ENCODE results near the gene IGFL2. TPM values are rescaled to one million over a fixed set of nuclear protein-coding genes. Genes with fewer than 3 reads are reported as not detected.

Gene IGFL2
- polyA plus RNA-seq, 3 donors = not detected

DNA sequence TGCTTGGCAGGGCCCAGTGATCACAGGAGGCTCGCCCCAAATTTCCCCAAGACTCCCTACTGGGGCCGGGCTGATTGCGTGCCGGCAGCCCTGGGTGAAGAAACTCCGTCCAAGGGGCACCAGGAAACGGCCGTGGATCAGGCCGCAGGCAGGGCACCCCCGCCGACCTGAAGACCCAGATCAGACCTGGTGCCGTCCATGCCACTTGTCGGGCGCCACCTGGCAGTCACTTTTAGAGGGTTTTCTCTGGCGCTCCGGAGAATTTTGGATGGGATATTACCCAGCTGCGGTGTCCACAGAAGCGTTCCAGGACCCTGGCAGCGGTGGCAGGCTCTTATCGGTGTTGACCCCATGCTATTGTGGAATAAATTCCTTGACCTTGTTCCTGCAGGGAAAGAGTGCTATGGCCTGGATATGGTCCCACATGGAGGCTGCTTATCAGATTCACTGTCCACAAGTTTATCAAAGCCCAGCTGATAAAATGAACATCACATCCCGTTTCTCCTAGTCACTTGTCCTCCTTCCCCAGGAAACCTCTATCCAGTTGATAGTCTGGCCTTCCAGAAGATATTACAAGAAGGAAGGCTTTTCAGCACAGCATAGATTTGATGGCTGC is 38.2 kb downstream of the IGFL2 start:
- H3K4me3 Mint-ChIP-seq = no peak overlapping the region
- H3K27ac Mint-ChIP-seq = peak overlapping the region in 1 of 7 donors; percentile 53

DNA sequence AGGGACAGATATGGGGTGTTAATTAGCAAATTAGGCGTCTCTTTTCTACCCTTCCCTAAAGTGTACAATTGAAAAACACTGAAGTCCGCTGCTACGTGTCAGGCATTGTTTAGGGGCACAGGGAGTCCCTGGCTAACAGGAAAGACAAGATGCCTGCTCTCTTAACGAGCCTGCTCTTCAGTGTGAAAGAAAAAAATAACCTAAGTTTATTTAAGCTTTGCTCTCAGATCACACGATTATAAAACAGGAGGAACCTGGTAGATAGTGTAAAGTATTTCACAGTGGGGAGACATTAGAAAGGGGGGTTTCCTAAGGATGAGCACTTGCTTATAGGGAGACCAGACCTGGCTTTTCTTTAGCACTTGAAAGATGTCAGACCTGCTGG is 38.7 kb downstream of the IGFL2 start:
- Mint-ChIP-seq H3K27ac (peak overlapping the region in 1 of 7 donors; percentile 53), H3K4me1 (peaks cover 20% of the 10 kb centered on the region), H3K9me3 (peaks cover 0 to 3% (median 0%) of the 10 kb centered on the region in 7 donors), H3K27me3 (ENCODE audit: low read depth in 3 of 3) (peaks cover 17 to 24% (median 22%) of the 10 kb centered on the region in 3 donors), H3K4me3 (no peak overlapping the region), H3K36me3 (no peaks in the 10 kb centered on the region)
- Histone ChIP-seq H4K20me1 (ENCODE audit: insufficient read depth, low read length) (no peaks in the 10 kb centered on the region), H3K4me1 (ENCODE audit: control insufficient read depth in 1 of 2, insufficient read depth in 2 of 2, low read length in 2 of 2) (peaks cover 12 to 15% of the 10 kb centered on the region in 2 donors), H3K4me2 (replicated peaks; ENCODE audit: extremely low read depth, low read length, poor library complexity, severe bottlenecking) (no peak overlapping the region), H3K27ac (ENCODE audit: low read depth in 1 of 2, low read length in 2 of 2) (no peak overlapping the region), H3K27me3 (ENCODE audit: control insufficient read depth in 2 of 2, insufficient read depth in 2 of 2, low read length in 2 of 2) (peaks cover 2 to 4% of the 10 kb centered on the region in 2 donors), H3K79me2 (ENCODE audit: insufficient read depth, low read length) (no peaks in the 10 kb centered on the region), H2AFZ (ENCODE audit: insufficient read depth, low read depth, low read length, poor library complexity, severe bottlenecking) (no peak overlapping the region), H3K4me3 (replicated peaks in 1 of 3; ENCODE audit: low read depth in 2 of 3, low read length in 3 of 3) (no peak overlapping the region), H3K36me3 (replicated peaks in 1 of 2; ENCODE audit: control insufficient read depth in 1 of 2, insufficient read depth in 2 of 2, low read length in 2 of 2) (no peaks in the 10 kb centered on the region), H3K9me3 (replicated peaks in 1 of 2; ENCODE audit: control insufficient read depth in 1 of 2, insufficient read depth in 1 of 2, low read length in 2 of 2) (no peaks in the 10 kb centered on the region), H3K9ac (ENCODE audit: insufficient read depth, low read length, poor library complexity, severe bottlenecking) (no peak overlapping the region)
- DNase-seq = no peak
- intact Hi-C loops (cut with micrococcal nuclease) = loop anchor here in 1 of 2 donors (10.0 kb wide), 1 partner anchor 112 kb away; no protein-coding TSS in a partner anchor
- no CpG with 5 or more reads among the region's 5 CpGs for WGBS (ENCODE audit: insufficient coverage)
- TF ChIP-seq, protein P1, sequence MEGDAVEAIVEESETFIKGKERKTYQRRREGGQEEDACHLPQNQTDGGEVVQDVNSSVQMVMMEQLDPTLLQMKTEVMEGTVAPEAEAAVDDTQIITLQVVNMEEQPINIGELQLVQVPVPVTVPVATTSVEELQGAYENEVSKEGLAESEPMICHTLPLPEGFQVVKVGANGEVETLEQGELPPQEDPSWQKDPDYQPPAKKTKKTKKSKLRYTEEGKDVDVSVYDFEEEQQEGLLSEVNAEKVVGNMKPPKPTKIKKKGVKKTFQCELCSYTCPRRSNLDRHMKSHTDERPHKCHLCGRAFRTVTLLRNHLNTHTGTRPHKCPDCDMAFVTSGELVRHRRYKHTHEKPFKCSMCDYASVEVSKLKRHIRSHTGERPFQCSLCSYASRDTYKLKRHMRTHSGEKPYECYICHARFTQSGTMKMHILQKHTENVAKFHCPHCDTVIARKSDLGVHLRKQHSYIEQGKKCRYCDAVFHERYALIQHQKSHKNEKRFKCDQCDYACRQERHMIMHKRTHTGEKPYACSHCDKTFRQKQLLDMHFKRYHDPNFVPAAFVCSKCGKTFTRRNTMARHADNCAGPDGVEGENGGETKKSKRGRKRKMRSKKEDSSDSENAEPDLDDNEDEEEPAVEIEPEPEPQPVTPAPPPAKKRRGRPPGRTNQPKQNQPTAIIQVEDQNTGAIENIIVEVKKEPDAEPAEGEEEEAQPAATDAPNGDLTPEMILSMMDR (IDR thresholded peaks at IDR 0.05) = no peak

More for the DNA sequence above, 38.2 kb downstream of the IGFL2 start:
- no peak overlapping the region for H3K4me2 ChIP-seq (replicated peaks; ENCODE audit: extremely low read depth, low read length, poor library complexity, severe bottlenecking)
- H3K4me3 ChIP-seq (replicated peaks in 1 of 3; ENCODE audit: low read depth in 2 of 3, low read length in 3 of 3) = no peak overlapping the region
- WGBS (ENCODE audit: insufficient coverage) = 94% methylated on average over 19 of the region's 20 CpGs
- no peak for DNase-seq
- intact Hi-C loops (cut with micrococcal nuclease) = loop anchor here in 1 of 2 donors (10.0 kb wide), 1 partner anchor 111 kb away; no protein-coding TSS in a partner anchor
- peaks cover 18 to 28% (median 24%) of the 10 kb centered on the region in 3 donors for H3K27me3 Mint-ChIP-seq (ENCODE audit: low read depth in 3 of 3)
- peaks cover 2 to 4% of the 10 kb centered on the region in 2 donors for H3K27me3 ChIP-seq (ENCODE audit: control insufficient read depth in 2 of 2, insufficient read depth in 2 of 2, low read length in 2 of 2)
- H3K36me3 ChIP-seq (replicated peaks in 1 of 2; ENCODE audit: control insufficient read depth in 1 of 2, insufficient read depth in 2 of 2, low read length in 2 of 2) = no peaks in the 10 kb centered on the region
- peaks cover 16 to 17% of the 10 kb centered on the region in 2 donors for H3K4me1 ChIP-seq (ENCODE audit: control insufficient read depth in 1 of 2, insufficient read depth in 2 of 2, low read length in 2 of 2)
- no peaks in the 10 kb centered on the region for H3K79me2 ChIP-seq (ENCODE audit: insufficient read depth, low read length)
- H3K9ac ChIP-seq (ENCODE audit: insufficient read depth, low read length, poor library complexity, severe bottlenecking) = no peak overlapping the region
- no peaks in the 10 kb centered on the region for H3K9me3 ChIP-seq (replicated peaks in 1 of 2; ENCODE audit: control insufficient read depth in 1 of 2, insufficient read depth in 1 of 2, low read length in 2 of 2)
- H3K27ac ChIP-seq (ENCODE audit: low read depth in 1 of 2, low read length in 2 of 2) = no peak overlapping the region
- H3K4me1 Mint-ChIP-seq = peaks cover 25% of the 10 kb centered on the region
- H3K9me3 Mint-ChIP-seq = peaks cover 0 to 3% (median 0%) of the 10 kb centered on the region in 7 donors
- TF ChIP-seq, protein P1 (IDR thresholded peaks at IDR 0.05) = no peak
- no peaks in the 10 kb centered on the region for H3K36me3 Mint-ChIP-seq
- no peak overlapping the region for H2AFZ ChIP-seq (ENCODE audit: insufficient read depth, low read depth, low read length, poor library complexity, severe bottlenecking)
- H4K20me1 ChIP-seq (ENCODE audit: insufficient read depth, low read length) = no peaks in the 10 kb centered on the region

Data from CD14-positive monocyte (primary cell).